Fibroblast of villous mesenchyme (primary cell): ENCODE measurements around the gene SFI1. TPM values are rescaled to one million over a fixed set of nuclear protein-coding genes. Genes with fewer than 3 reads are reported as not detected.
"Not testable (repeated sequence)": the region's sequence is repeated elsewhere in the genome, so short reads cannot be mapped to it uniquely, and the experiment has no call there.

Experiments
- DNase-seq: peaks from one replicate; pipeline ENCODE4 v3.0.0-alpha.2; 2010; ENCODE audit warnings: low read depth
- H3K4me3 ChIP-seq: 2 replicates; pipeline ENCODE4 v1.5.1; 2011; ENCODE audit warnings: low read depth, mild to moderate bottlenecking, low read length
- CTCF ChIP-seq: IDR thresholded peaks from 2 replicates; pipeline ENCODE4 v1.5.1; 2012; ENCODE audit warnings: low read depth, mild to moderate bottlenecking, low read length; ENCODE audit not compliant: insufficient read depth
- total RNA-seq: library from RNA; depleted of rRNA; stranded (reverse); fragments of >200 nt; gene quantifications from 2 replicates; pipeline ENCODE4 v1.2.3, GENCODE V29; 2012

Gene SFI1
- total RNA-seq, 1 donor: 15.5 TPM

- peak; percentile 98 for DNase-seq
- no peak for TF ChIP-seq CTCF
- H3K4me3 ChIP-seq: no peak overlapping the region
These were observed 90.0 kb downstream of the SFI1 start for GRCh38 chr22:31586137-31586920.

GRCh38 chr22:31588970-31589675, 92.8 kb downstream of the SFI1 start:
- H3K4me3 ChIP-seq: no peak overlapping the region
- DNase-seq: no peak
- TF ChIP-seq CTCF: no peak

GRCh38 chr22:31590161-31590560, 93.8 kb downstream of the SFI1 start:
- H3K4me3 ChIP-seq, DNase-seq: not testable (repeated sequence)

GRCh38 chr22:31595271-31595670, 98.9 kb downstream of the SFI1 start:
- DNase-seq: no peak
- H3K4me3 ChIP-seq: no peak overlapping the region
- no peak for TF ChIP-seq CTCF

GRCh38 chr22:31602259-31602952, 106.1 kb downstream of the SFI1 start:
- peak; percentile 98 for DNase-seq
- TF ChIP-seq CTCF: no peak
- no peak overlapping the region for H3K4me3 ChIP-seq

GRCh38 chr22:31603081-31603525, 106.8 kb downstream of the SFI1 start:
- no peak for DNase-seq
- TF ChIP-seq CTCF: no peak

GRCh38 chr22:31603574-31603973, 107.2 kb downstream of the SFI1 start:
- TF ChIP-seq CTCF: no peak
- DNase-seq: no peak
- H3K4me3 ChIP-seq: no peak overlapping the region

More at GRCh38 chr22:31603081-31603525, 106.8 kb downstream of the SFI1 start:
- H3K4me3 ChIP-seq: no peak overlapping the region
